NCI-H2196 treated with DMSO at 0.1 percent for 48 hours (cell line): ENCODE measurements around the gene ZEB2.

ENCODE experiments used
- DNase-seq: peaks from one replicate; lab custom pipeline; 2025; ENCODE audit not compliant: unreplicated experiment; lab: John Stamatoyannopoulos, UW

Gene ZEB2

DNA sequence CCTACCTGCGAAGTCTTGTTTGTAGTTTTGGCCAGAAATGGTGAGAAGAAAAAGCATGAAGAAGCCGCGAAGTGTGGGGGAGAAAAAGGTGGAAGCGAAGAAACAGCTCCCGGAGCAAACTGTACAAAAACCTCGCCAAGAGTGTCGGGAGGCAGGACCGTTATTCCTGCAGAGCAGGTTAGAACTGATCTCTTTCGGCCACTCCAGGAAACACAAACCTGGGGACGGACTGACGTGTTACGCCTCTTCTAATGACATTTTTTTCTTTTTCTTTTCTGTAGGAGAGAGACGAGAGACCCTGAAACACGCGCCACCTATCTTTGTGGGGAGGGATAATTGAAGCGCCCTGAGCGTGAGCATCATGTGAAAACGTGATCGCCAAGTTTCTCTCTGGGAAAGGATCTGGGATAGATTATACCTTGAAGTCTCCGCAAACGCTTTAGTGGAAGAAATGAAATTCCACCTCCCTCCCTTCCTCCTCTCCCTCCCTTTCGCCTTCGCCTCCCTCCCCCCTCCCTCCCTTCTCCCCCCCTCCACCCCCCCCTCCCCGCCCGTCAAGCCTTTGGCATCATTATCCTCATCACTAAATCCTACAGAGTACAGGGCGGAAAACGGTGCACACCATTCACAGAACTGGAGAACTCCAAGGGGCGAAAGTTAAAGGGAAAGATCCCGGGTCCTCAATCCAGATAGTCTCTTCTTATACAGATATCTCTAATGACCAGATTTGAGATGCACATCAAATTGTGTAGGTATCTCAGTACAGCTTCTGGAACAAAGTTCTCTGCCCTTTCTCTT is at the start of gene ZEB2:
ZEB2 (minus strand) TSS at position 186 of the 798 bp plus-strand sequence. CDS start 2,769 bp downstream, outside the sequence.
- no peak for DNase-seq

DNA sequence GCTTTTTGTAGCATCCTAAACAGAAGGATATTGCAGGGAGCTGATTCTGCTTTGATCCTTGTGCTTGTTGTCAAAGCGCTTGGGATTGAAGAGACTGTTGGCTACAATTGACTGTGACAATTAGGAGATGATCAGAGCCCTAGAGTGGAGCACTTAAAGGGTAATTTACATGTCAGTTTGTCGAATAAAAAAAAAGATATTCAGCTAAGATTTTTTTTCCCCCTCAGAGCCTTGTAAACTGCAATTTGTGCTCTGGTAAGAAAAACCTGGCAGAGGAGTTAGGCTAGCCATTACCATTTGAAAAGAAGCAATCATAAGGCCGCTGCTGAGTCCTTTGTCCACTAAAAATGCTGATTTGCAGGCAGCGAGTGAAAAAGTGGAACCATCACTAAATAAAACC is 47.8 kb upstream of the ZEB2 start:
- no peak for DNase-seq

DNA sequence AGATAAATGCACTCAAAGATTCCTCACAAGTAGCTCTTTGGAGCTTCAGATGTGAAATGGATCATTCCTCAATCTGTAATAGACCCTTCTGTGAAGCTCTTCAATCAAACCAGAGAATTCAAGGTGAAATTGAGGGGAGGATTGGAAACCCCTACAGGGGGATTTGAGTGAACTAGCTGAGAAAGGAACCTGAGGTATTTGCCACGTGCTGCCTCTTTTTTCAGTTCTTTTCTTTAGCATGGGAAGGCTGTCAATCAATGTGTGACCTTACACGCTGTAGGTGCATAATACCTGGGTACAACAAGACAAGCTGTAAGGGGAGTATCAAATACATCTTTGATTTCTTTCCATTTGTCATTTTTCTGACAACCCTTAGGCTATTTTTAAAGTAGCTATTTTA is 46.5 kb upstream of the ZEB2 start:
- no peak for DNase-seq

DNA sequence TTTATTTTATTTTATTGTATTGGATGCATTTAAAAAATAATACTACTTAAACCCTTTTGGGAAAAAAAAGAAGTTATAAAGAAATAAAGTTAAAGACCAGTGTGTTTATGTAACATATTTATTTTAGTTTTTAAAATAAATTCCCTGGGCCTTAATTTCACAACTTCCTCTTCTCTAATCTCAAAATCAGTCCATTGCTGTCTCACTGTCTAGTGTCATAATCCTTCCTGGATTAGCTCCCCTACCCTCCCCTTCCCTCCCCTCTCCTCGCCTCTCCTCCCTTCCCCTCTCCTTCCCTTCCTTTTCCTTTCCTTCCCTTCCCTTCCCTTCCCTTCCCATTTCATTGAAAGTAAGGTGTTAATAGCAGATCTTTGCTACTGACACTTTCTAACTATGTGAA is 40.3 kb upstream of the ZEB2 start:
- DNase-seq: no peak

DNA sequence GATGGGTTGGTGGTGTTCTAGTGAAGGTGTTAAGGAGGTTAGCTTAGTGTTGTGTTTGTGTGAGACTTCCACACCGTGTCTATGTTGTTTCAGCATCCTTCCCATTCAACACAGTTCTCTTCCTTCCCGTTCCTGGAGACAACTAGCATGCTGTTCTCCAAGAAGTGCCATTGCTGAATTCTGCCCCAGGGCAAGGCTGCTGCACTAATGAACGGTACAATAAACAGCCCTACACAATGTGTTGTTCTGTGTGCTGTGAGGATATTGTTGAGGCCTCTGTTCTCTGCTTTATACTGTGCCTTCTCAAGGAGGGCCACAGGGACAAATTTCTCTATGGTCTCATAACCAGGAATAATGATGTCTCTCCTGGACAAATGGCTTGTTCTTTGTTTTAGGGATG is 39.8 kb upstream of the ZEB2 start:
- DNase-seq: no peak

DNA sequence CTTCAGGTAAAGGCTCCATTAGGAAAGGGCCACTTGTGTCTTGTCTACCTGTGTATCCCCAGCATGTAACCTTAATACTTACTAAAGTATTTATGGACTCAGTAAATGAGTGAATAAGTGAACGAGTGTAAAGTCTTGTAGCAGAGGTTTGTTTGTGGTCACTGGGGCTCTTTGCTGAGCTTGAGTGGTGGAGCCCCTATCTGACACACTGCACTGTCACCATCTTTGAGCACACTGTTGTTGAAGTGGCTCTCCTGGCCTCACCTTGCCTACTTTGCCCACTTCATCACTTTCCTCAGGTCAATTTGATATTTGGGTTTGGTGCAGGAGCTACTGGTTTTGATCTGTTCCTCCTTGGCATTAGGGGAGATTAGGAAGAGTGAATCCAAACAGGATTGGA is 39.3 kb upstream of the ZEB2 start:
- no peak for DNase-seq

DNA sequence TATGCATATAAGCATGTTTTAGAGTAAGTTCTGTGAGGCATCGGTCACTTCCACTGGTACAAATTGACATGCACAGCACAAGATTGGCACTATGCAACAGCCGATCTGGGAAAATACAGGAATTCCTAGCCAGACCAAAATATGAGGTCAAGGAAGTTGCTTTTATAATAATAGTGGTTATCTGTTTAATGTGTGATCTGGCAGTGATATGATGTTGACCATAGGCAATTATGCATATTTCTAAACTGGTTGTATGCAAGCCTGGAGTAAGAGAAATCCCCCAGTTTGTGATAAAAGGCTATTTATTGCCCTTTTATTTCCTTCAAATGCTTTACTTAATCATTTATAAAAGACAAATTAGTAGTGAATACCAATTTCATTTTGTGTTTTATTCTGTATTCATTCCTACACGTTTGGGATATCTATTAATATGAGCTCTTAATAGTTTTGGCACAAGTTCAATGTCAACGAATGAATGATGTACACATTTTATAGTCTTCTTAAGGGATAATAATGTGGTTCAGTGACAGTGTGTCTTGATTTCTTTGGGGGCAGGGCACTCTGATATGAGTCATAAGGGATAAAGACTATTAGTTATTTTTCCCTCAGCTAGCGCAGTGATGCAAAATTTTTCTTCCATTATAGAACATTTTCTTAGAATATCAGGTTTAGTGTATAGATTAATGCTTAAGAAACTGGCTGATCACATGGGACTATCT is 34.7 kb upstream of the ZEB2 start:
- no peak for DNase-seq

DNA sequence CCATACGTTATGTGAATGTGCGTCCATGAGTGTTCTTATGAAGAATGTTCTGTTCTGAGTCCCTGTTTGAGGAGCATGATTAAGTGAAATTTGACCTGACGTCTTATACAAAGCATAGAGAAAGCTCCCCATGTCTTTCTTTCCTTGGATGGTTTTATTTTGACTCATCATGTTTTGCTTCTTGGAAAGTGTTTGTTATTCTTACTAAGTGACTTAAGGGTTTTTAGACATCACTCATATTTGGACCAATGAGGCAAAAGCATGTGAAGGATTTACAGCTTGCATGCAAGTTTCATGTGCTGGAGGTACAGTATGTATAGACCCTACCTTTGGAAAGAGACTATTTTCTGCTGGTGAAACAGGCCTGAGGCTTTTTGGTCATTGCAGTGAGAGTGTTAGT is 33.5 kb upstream of the ZEB2 start:
- no peak for DNase-seq

DNA sequence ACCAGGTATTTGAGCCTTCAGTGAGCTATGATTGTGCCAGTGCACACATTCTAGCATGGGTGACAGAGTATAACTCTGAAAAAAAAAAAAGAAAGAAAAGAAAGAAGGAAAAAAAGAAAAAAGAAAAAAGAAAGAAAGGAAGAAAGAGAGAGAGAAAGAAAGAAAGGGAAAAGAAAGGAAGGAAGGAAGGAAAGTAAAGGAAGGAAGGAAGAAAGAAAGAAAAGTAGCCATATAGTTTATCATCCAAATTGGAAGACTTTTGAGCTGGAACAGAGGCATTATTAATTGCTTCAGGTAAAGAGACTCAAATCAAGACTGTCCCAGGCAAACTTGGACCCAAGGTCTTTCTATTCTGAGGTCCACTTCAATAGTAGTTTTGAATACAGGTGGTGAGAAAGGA is 32.9 kb upstream of the ZEB2 start:
- no peak for DNase-seq

DNA sequence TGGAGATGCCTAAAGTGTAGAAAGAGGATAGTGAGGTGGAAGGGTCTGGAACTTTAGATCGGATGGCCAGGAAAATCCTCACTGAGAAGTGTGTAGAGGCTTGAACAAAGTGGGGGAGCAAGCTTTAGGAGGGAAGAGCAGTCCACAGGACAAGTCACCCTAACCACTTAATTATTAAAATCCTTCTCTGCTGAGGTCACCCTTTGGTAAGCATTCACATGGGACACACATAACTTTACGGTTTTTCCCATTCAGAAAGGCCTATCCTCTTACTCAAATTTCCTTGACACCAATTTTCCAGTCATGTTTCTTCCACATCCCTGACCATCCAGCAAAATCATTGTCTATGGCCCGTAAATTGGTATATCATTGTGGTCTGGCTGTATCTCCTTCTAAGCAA is 31.0 kb upstream of the ZEB2 start:
- DNase-seq: no peak

DNA sequence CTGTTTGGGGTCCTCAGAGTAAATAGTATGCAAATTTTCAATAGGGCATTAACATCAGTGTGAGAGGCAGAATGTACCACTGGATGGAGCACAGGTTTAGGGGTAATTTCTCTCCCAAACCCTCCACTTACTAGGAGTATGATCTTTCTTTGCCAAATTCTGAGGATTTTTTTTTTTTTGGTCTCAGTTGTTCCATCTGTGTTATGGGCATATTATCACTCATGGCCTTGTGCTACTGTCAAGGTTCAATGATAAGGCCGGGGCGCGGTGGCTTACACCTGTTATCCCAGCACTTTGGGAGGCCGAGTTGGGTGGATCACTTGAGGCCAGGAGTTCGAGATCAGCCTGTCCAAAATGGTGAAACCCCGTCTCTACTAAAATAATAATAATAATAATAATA is 30.2 kb upstream of the ZEB2 start:
- no peak for DNase-seq

DNA sequence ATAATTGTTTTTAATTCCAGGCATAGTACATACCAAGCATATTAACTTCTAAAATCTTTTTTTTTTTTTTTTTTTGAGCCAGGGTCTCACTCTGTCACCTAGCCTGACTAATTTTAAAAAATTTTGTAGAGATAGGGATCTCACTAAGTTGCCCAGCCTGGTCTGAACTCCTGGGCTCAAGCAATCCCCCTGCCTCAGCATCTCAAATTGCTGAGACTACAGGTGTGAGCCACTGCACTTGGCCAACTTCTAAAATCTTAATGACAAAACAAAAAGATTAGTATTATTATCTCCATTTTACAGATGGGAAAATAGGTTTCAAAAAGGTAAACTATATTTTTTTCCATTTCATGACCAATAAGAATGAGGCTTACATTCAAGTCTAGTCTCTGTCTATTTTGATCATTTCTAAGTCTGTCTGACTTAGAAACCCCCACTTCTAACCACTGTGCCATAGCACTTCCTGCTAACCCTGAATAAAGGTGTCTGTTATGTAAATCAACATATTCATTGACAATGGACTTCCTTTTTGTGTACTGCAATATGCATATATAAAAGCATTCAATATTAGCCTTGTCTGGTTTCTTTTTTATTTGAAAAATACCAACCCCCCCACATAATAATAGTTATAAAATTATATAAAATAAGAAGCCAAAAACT is 28.7 kb upstream of the ZEB2 start:
- DNase-seq: no peak

DNA sequence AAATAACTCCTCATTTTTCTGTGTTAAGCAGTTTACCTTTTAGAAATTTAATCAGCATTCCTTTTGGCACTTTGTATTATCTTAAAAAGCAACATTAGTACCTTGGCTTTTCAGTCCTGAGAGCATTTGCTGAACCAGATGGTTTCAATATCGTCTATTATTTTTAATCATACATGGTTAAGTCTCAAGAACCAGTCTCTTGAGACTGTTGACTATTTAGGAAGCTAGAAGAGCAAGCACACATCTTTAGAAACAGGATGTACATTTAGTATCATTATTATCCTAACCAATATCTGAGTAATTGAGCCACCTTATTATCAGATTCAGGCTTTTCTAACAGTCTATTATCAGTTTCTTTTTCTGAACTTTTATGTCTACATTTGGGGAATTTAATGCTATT is 28.2 kb upstream of the ZEB2 start:
- no peak for DNase-seq

DNA sequence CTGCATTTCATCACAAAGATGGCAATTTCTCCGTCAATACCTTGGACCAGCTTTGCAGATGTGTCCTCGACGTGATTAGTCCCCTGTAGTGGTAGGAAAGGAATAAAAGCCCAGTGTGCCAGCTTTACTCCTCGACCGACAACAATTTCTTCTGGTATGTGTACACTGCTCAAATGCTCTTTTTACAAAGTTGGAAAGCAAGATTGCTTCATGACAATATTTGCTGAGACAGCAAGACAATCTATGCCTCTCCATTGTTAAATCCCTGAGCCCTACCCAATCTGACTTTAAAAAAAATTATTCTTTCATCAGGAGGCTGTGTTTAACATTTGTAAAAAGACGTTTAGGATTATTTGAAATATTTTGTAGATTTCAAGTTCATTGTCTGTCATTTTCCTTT is 27.6 kb upstream of the ZEB2 start:
- DNase-seq: no peak

DNA sequence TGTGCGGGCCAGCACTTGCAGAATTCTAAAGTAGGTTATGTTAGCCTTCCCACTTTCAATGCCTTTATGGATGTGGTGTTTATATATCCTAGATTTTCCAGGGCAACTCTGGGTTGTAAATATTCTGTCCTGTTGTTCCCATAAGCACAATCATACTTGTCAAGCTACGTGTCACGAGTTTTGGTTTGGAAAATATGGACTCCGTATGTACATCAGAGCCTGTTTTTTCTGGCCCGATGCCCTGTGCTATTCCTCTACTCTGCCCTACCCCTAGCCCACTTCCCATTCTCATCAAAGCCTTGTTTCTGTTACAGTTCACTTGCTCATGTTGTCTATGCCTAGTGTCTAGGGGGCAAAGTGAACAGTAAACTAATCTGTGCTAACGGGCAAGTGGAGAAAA is 27.0 kb upstream of the ZEB2 start:
- DNase-seq: no peak

DNA sequence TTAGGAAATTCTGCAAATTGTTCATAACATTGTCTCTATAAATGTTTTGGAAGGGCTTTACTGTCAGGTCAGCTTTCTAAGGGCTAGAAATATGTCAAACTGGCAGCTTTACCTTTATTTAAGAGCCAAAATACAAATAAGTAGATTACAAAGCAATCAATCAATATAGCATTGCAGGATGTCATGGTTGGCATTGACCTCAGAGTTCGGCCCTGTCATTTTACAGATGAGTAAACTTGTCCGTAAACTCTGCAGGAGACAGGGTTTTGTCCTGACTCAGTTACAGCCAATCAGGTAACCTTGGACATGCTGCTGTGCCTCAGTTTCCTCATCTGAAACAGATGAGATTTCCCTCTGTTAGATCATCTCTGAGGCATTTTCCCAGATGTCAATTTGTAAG is 25.9 kb upstream of the ZEB2 start:
- DNase-seq: no peak

DNA sequence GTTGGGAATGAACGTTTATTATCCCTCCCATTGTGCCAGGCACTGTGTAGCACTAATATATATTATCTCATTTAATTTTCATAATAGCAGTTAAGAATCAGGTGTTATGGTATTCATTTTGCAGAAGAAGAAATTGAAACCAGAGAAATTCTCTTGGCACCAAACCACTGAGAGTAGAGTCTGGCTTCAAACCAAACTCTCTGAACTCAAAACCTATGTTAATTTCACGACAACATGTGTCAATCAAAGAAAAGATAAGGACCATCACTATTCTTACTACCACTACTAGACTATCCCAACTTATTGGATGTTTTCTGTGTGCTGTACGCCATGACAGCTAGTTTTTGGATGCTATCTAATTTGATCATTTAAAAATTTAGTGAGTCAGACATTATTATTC is 24.1 kb upstream of the ZEB2 start:
- no peak for DNase-seq

DNA sequence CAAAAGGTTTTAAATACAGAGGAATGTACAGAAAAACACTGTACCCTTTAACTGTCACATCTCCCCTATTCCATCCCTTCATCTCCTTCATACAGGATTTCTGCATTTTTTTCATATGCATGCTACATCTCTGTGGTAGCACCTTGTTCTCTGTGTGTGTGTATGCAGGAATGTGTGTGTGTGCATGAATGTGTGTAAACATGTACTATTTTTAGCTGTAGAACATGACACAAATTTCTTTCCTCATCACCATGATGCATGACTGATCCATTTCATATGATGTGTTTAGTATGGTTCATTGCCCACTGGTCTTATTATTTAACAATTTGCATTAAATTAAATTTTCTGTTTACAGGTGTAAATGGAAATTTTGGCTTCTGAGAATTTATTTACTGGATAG is 21.5 kb upstream of the ZEB2 start:
- no peak for DNase-seq

DNA sequence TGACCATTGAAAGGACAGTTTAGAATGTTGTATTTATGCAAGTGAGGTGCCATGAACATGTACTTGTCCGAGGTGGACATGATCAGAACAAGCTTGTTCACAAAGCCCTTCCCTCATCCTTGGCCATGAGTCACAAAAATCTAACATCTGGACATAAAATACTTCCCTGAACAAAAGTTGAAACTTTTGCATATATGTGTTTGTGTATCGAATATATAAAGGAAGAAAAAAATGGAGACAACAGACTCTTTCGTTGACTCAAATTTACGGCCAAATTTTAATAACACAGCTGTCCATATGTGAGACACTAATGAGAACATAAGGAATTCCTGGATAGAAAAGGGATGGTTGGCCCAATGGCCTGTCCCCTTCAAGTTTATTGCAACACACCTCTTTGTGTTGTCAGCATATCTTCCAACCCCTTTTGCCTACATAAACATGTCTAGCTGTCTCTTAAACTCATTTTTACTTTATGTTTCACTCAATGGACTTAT is 19.4 kb upstream of the ZEB2 start:
- DNase-seq: no peak

DNA sequence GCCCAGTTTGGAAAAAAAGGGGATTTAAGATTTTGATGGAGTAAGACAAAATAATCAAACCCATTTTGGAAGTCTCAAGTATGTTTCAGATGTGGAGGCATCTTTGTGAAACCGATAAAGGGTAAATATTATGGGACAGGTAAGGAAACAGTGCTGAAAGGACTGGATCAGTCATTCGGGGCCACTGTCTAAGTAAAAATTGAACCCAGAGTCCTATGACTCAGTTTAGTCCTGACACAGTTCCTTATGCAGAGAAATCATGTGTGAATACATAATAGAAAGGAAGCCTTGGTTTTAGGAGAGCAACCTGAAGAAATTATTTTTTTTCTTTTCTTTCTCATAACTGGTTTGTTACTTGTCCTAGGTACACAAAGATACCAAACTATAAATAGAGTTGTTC is 15.4 kb upstream of the ZEB2 start:
- no peak for DNase-seq

DNA sequence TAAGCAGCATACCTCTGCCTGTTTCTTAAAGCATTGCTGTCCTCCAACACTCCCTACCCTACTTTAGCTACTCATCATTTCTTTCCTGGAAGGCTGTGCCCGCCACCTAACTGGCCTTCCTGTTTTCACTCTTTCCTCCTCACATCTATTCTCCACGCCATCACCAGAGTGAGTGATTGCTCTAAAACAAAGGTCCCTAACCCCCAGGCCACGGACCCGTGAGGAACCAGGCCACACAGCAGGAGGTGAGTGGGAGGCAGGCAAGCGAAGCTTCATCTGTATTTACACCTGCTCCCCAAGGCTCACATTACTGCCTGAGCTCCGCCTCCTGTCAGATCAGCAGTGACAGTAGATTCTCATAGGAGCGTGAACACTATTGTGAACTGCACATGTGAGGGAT is 13.3 kb upstream of the ZEB2 start:
- DNase-seq: no peak

DNA sequence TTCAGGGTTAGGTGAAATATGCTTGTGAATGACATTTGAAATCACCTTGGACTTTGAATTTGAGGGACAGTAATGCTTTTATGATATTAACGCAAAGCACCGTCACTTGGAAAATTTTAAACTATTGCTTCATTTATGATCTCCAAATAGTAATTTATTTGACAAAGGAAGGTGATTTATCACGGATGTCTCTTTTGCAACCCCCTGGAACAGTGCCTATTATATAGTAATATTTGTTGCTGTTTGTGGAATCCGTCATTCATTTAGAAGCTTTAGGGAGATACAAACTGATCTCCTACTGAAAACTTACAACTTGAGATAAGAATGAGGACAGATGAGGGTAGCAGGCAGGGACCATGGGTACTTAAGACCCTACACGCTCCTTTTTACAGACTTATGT is 10.7 kb upstream of the ZEB2 start:
- no peak for DNase-seq
